SU-DHL-6 (cell line): ENCODE measurements around the gene GOLGA3.

Experiments
- EZH2phosphoT487 ChIP-seq: fragments of 200-600 bp; sonication (generic), shearing (Covaris generic); conservative IDR thresholded peaks from 2 replicates; pipeline ENCODE4 v1.6.1; 2018; ENCODE audit warnings: mild to moderate bottlenecking, antibody characterized with exemption, low read length, moderate library complexity, mixed read lengths
- TF ChIP-seq, protein P1 (sequence below): fragments of 200-600 bp; sonication (generic); IDR thresholded peaks from one replicate; pipeline ENCODE4 v1.5.1; 2017; ENCODE audit warnings: antibody characterized with exemption, mild to moderate bottlenecking, low read length, moderate library complexity; ENCODE audit not compliant: insufficient read depth, poor library complexity, severe bottlenecking

DNA sequence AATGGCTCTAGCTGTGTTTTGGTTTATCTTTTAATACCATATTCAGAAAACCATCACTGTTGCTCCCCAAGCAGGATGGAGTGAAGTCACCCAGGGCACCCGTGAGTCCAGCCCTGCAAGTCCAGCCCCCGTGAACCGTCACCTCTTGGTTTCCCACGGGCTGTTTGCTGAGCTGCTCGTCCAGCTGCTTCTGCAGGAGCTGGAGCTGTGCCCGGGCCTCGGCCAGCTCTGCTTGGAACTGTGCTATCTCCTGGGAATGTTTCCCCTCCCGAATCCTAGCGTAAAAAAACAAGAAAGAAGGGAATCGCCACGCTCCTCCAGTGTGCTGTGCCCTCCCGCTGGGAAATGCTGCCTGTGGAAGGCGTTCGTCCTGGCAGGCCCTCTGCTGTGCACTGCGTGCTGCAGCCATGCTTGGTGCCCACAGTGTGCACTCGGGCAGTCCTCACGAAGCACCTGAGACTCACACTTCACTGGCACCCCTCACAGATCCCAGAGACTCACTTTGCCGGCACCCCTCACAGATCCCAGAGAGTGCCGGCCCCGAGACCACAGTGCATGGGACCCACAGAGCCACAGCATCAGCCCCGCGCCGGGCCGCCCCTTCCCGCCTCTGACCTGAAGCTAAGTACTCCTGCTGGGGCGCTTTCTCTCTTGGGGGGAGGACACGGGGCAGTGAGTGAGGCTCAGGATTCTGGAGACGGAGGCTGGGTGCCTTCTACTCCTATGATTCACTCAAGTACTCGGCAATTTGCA lies 51.7 kb downstream of the GOLGA3 start:
- TF ChIP-seq, protein P1, sequence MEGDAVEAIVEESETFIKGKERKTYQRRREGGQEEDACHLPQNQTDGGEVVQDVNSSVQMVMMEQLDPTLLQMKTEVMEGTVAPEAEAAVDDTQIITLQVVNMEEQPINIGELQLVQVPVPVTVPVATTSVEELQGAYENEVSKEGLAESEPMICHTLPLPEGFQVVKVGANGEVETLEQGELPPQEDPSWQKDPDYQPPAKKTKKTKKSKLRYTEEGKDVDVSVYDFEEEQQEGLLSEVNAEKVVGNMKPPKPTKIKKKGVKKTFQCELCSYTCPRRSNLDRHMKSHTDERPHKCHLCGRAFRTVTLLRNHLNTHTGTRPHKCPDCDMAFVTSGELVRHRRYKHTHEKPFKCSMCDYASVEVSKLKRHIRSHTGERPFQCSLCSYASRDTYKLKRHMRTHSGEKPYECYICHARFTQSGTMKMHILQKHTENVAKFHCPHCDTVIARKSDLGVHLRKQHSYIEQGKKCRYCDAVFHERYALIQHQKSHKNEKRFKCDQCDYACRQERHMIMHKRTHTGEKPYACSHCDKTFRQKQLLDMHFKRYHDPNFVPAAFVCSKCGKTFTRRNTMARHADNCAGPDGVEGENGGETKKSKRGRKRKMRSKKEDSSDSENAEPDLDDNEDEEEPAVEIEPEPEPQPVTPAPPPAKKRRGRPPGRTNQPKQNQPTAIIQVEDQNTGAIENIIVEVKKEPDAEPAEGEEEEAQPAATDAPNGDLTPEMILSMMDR, result no peak
- TF ChIP-seq EZH2phosphoT487, result no peak
